Middle frontal gyrus (tissue), 1 donor: ENCODE results near the gene AKT3.

Experiments
- DNase-seq: peaks from one replicate; pipeline ENCODE4 v3.0.0-alpha.2; 2015; ENCODE audit warnings: low spot score; ENCODE audit errors: extremely low spot score

Gene AKT3

DNA sequence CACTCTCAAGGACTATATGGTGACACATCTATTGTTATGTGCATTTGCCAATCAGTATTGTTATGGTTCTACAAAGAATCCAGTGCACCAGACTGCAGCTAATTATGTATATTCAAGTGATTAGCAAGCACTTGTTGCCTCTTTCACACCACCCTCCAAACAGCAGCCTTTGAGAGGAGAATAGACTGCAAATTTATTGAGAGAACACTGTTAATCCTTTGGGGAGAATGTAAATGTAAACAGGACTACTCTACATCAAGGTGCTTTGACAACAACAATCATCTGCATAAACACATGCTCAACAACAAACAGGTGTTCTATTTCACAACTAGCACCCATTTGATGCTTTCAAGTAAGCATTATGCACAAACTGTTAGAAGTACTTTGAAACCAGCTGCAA is 117.4 kb downstream of the AKT3 start:
- DNase-seq = no peak

DNA sequence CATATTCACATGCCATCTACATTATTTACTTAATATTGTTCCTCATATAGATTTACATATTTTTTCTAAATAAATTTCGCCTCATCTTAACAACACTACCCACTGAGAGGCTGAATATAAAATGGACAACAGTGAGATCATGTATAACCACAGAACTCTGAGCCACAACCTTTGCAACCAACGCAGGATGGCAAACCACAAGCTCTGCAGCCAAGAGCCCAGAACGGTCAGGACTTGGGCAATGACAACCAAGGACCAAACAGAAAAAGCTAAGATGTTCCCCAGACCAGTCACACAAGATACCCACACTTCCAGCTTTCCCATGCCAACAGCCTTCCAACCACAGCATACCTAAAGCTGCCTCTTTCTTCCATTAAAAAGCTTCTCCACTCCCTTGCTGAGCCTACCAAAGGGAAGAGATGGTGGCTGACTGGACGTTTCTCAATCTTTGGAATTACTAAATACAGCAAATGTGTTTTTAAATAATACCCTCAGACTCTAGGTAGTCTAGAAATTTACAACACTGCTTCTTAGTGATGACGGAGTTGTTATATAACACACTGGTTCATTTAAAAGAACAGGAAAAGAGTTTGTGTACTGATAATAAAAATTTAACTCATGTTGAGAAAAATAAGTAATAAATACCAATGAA is 117.9 kb downstream of the AKT3 start:
- DNase-seq = no peak

DNA sequence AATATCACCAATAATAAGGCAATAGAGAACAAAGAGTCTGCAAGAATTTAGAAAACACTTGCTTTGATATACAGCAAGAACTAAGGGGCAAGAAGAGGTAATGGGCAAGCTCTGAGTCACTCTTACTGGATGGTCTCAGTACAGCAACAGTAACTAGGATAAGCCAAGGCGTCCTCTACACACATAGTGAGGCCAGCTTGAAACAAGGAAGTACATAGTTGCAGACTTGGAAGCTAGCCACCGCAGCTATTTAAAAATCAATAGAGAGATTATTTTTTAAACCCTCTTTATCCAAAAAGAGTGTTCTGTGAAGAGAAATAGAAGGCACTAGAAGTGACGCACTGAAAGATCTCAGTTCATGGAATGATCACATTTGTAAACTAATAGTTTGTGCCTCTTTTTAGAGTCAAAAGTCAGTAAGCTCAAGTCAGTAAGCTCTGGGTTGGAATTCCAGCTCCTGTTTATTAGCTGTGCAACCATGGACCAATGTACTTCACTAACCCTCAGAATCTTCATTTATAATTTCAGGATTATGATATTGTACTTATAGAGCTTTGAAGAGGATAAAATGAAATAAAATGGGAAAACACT is 118.6 kb downstream of the AKT3 start:
- DNase-seq = no peak

DNA sequence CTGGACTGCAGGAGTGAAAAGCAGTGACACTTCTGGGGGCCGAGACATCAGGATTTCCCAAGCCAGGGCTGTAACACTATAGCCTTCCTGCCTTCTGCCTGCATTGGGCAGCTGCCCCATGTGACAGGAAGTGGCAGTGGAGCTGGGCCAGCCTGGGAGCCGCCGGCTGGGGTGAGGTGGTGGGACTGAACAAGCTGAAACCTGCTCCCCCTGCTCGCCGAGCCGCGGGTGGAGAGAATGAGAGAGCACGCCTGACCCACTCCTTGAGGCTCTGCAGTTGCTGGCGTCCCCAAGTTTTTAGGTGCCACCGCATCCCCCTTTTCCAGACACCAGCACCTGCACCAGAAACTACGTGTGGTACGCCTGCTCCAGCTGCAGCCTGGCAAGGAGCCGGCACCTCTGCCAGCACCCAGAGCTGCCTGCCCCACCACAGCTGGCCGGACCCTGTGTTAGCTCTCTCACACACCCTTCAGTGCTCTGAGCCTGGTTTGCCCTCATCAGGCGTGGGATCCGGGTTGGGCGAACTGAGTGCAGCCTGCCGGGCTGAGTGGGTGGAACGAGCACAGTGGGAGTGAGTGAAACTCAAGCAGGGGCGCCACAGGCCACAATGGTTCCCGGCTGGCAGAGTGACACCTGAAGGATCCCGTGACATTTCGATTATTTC is 119.4 kb downstream of the AKT3 start:
- no peak for DNase-seq

DNA sequence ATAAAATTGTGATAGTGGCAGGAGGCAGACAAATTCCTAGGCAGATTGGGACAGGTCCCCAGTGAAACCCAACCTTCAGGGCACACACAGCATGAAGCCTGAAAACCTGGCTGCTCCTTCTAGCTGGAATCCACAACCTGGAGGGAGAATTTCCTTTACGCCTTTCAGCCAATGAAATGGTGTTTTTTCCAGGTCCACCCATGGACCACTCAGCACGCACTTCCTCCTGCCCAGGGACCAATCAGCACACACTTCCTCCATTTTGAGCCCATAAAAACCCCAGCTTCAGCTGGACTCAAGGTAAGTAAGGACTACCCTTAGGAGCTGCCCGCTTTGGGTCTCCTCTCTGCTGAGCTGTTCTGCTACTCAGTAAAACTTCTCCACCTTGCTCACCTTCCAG is 120.1 kb downstream of the AKT3 start:
- no peak for DNase-seq

DNA sequence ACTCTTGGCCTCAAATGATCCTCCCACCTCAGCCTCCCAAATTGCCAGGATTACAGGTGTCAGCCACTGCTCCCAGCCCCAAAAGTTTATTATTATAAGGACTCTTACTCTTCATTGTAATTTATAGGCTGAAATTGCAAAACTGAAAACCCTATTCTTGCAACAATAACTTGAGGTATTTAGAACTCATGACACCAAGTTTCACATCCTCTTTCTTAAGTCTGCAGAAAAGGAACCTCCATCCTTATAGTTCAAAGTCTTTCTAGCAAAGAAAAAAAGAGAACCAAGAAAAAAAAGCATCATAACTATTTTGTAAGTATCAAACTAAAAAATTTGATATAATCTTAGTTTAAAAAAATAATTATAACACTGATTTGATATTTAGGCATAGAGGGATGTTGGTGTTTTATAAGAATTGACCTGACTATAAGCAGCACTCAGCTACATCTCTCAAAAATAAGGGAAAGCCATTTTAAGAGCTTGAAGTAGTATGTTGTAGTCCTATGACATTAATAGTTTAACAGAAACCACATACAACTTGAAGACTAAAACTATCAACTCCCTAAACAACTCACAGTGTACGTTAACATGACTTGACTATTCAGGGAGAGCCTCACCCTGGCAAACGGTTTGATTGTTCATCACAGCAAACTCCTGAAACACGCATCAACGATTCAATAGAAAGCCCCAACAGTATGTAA is 122.4 kb downstream of the AKT3 start:
- no peak for DNase-seq

DNA sequence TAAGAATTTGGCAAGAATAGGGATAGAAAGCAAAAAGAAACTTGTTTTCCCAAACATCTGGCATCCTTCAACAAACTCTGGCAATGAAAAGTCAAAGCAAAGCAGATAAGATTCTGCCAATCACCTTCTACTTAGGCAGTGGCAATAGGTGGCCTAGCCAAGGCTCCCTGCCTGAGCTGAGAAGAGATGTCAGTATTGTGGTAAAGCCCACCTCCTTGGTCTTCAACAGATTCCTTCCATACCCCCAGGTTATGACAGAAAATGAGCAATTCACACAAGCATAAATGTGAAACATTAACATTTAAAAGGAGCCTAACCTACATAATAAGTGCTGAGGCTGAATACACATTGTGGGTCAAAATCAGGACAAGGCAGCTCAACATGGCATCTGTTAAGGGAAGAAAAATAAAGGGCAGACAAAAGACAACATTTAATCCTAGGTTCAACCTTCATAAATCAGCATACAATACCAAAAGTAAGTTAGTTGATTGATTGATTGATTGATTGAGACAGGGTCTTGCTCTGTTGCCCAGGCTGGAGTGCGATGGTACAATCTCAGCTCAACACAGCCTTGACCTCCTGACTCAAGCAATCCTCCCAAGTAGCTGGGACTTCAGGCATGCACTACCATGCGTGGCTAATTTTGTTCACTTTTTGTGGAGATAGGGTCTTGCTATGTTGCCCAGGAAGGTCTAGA is 123.1 kb downstream of the AKT3 start:
- no peak for DNase-seq

DNA sequence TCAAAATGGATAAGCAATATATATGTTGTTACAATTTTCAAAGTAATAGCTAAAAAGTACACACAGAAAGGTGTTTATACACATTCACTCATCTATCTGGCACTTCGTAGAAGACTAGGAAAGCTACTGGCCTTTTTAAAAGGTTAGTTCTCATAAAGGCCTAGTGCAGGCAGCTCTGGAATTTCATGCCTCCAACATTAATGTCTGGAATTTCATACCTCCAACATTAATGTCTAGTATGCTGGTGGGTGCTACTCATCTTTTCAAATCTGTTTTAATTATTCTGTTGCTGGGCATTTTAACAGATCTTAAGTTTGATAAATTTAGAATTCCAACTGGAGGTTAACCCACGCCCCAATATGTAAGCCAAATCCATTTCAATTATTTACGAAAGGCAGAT is 124.2 kb downstream of the AKT3 start:
- DNase-seq = no peak

DNA sequence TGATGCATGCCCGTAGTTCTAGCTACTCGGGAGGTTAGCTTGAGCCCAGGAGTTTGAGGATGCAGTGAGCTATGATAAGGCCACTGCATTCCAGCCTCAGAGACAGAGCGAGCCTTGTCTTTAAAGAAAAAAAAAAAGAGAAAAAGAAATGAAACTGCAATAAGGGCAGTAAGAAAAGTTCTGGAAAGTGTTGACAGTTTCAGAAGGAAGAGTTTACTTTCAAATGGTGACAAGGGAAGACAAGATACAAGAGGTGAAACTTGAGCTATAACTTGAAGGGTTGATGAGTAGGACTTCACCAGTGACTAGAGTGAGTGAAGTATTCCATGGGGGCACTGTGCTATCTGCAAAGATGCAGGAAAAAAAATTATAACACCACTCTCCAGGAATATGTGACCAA is 125.0 kb downstream of the AKT3 start:
- no peak for DNase-seq

DNA sequence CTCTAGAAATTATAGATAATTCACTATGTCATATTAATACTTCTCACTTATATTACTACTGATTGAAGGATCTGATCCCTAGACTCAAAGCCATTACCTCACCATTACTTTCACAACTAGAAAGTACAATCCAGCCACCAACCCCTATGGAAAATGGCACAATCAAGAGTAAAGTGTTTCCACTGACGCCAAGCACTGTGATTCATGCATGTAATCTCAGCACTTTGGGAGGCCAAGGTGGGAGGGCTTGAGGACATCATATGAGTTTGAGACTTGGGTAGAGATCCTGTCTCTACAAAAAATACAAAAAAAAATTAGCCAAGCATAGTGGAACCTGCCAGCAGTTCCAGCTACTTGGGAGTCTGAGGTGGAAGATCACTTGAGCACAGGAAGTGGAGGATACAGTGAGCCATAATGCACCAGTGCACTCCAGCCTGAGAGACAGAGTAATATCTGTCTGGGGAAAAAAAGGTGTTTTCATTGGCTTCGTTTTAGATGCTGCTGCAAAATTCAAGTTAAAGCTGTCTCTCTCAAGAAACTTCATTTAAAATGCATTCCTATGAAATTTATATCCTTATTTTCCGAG is 126.5 kb downstream of the AKT3 start:
- DNase-seq = no peak

DNA sequence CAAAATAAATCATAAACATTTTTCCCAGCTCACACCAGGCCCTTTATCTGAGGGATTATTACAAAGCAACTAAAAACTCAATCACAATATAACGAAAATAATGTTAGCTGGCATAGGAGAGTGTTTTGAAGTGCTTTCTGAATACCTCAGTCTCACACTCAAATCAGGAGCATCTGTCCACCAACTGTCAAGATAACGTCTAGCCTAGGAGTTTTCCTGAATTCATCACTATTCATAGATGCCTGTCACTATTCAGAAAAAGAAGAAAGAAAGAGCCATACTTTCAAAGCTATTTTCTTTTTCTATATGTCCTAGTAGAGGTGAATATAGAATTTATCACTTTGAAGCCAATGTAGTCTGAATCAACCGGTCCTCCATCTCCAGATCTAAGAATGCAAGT is 127.0 kb downstream of the AKT3 start:
- no peak for DNase-seq

DNA sequence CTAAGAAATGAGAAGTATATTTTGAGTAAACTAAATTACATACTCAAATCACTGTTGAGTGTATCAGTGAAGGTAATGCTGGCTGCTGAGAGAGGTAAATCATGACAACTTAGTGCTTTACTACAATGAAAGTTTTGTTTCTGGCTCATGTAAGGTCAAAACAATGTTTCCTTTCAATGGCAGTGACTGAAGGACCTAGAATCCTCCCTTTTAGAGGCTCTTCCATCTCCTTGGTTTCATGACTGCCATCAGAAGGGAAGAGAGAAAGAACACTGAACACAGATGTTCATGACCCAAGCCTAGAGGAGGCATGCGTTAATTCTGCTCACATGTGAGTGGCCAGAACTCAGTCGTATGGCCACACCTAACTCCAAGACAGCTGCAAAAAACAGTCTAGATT is 130.6 kb downstream of the AKT3 start:
- DNase-seq = no peak

DNA sequence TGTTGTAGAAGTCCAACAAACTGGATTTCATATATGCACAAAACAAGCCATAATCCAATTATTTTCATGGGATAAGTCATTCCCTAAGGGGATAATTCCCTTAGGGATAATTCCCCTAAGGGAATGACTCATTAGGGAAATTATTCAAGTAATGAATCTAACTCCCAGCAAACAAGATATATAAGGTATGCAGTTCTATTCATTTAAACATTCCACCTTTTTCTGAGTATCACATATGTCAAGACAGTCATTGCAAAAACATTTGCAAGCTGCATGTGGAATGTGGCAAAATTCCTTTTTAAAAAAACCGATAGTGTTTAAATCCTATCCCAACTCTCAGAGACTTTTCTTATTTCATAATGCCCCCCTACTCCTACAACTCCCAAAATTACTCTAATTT is 131.2 kb downstream of the AKT3 start:
- DNase-seq = no peak

DNA sequence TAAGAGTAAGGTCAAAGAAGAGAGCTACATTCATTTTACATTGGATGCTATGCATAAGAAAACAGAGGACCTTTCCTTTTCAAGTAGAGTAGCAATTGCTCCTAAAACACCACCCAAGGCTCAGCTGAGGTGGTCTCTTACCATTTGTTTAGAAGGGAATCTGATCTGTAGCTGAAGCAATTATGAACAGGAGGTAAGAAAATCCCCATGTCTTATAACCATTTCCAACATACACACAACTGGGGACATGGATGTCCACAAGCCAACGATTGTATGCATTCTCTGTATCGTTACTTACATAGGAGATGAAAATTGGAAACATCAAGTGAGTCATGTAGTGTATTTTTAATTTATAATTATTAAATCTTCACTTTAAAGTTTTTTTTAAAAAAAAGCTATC is 132.0 kb downstream of the AKT3 start:
- no peak for DNase-seq

DNA sequence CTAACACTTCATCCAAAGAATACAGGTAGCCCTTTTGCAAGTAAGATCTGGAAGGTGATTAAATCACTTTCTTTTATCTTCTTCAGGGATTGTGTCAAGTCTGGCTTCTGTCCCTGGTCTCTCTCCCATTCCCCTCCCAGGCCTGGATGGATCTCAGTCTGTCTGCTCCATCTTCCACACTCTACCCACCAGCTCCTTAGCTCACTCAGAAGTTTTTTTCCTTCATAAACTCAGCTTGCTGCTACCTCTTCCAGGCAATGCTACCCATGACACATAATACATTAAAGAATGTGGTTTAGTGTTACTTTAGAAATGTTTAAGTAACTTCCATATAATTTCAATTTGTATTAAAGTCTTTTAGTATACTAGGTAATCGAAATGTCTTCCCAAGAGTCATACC is 133.1 kb downstream of the AKT3 start:
- DNase-seq = no peak

DNA sequence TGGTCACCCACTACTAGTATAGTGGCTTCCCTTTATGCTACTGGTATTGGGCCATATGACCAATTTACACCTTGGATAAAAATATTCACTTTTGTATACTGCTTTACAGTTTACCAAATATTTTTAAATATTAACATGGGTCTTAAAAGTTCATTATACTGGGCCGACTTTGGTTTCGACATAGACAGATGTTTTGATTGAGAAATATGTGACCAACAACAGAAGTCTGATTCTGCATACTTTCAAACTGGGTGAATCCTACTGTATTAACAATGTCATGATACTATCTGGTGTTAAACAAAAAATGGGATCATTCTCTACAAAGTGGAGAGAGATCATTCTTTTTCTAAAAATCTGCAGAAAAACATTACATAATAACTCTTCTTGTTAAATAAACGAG is 134.8 kb downstream of the AKT3 start:
- DNase-seq = no peak

DNA sequence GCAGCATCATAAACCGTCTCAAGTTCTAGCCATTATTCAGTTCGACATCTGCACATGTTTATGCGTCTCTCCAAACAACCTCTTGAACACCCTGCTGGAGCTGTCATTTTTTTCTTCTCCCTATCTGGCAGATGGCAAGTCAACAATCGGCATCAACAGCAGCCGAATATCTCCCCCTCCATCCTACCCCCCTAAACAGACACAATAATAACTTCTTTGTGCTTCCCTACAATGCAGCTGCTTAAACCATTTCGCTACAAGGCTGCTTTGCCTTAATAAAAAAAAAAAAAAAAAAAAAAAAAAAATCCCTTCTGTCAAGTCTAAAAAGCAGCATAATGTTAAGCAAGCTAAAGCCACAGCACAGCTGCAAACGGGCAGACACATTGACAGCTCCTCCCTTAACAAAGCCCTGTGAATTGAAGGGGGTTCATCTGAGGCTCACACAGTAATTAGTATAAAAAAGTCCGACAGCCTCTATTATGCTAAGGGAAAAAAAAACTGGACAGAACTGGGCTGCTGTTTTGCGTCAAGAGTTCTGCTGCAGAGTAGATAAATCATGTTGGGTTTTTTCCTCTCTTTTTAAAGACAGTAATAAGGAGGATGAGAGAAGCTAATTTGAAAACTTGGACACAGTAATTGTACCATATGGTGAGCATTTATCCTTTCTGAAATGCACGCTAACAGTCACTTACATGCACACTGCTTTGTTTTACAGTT is 136.4 kb downstream of the AKT3 start:
- peak; percentile 61 for DNase-seq

DNA sequence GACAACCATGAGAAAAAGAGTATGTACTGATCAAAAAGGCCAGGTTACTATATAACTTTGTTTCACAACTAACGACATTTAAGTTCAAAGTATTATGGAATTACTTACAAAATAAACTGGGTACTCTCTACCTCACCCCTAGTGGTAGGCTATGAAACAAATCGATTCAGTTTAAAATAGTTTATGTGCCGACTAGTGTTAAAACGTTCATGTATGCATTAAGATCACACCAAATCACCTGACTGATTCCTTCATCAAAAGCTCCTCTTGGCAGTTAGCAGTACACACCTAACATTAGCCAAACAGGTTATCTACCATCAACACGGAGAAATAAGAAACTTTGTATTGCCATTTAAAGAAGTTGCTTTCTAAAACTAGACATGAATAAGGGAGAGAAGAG is 137.1 kb downstream of the AKT3 start:
- DNase-seq = no peak

DNA sequence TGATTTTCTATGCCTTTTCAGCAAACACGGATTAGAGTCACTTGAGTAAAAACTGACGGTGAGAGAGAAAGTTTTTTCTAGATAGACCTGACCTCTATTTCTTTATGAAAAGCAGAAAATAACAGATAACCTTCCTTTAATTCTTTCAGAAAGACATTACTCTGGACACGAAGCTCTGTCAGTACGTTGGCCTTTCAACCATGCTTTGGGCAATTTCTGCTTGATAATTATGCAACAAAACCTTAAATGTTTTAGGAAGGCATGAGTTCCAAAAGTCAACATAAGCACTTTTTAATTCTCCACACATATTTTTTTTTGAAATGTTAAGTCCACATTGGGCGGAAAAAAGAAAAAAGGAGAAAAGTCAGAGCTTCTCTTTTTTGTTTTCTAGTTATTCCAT is 137.8 kb downstream of the AKT3 start:
- DNase-seq = no peak

DNA sequence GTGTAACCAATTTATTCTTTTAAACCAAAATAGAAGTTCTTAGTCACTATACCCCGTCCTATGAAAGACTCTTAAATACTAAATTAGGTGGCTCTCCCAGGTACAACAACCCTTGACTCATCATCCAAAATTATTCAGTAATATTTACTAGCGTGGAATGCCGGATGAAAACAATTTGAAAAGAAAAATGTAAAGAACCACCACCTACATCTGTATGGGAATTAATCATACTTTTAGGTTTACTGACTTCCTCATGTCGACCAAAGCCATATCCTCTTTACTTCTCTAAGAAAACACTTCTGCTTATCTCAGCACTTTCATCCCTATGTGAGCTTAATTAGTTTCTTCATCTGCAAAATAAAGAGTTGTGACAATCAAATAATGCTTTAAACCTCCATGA is 139.6 kb downstream of the AKT3 start:
- DNase-seq = no peak

DNA sequence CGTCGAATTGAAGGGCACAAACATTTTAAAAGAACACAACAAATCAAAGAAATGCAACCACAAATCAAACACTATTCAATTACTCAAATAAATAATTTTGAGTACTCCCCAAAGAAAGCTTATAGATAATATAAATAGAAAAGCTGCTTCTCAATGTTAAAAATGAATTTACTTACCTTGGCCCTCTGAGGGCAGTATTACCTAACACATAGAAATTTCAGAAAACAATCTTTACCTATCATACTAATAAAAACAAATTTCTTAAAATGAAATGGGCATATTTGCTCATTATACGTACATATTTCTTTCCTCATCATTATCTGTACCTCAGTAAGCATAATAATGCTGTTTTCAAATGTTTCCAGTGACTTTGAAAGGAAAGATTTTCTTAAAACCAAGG is 141.8 kb downstream of the AKT3 start:
- no peak for DNase-seq
